DND-41 (cell line): ENCODE data around the gene RALGPS1.
A peak's percentile ranks its signal among the peaks of the same experiment; 100 is the strongest.

Experiments
- ATAC-seq: fragments of 200-7000 bp; cut with Tn5 transposase; 3 replicates; pipeline ENCODE4 v1.9.1; 2021; ENCODE audit warnings: low read depth; ENCODE audit not compliant: insufficient read depth
- DNase-seq: peaks from one replicate; pipeline ENCODE4 v3.0.0-alpha.2; 2020
- H2AFZ ChIP-seq: 2 replicates; pipeline ENCODE4 v1.6.0; 2012; ENCODE audit warnings: low read depth, low read length
- H3K27ac ChIP-seq: 2 replicates; pipeline ENCODE4 v1.5.1; 2012; ENCODE audit warnings: low read length, inconsistent platforms
- H3K27me3 ChIP-seq: fragments of 200-600 bp; sonication (generic); 2 replicates; pipeline ENCODE4 v1.6.0; 2012; ENCODE audit warnings: low read length, mild to moderate bottlenecking, inconsistent platforms; ENCODE audit not compliant: insufficient read depth, poor library complexity
- H3K36me3 ChIP-seq: 2 replicates; pipeline ENCODE4 v1.5.1; 2012; ENCODE audit warnings: low read length, inconsistent platforms; ENCODE audit not compliant: insufficient read depth
- H3K4me1 ChIP-seq: 2 replicates; pipeline ENCODE4 v1.5.1; 2012; ENCODE audit warnings: mild to moderate bottlenecking, low read length; ENCODE audit not compliant: insufficient read depth
- H3K4me2 ChIP-seq: 2 replicates; pipeline ENCODE4 v1.6.0; 2012; ENCODE audit warnings: mild to moderate bottlenecking, moderate library complexity, low read length, inconsistent platforms; ENCODE audit not compliant: insufficient read depth
- H3K4me3 ChIP-seq, 2 experiments: fragments of 200-600 bp in 1 of 2; shearing (Covaris generic) in 1 of 2; 2 replicates each; pipeline ENCODE4 v1.5.1; 2012 to 2016; ENCODE audit warnings: inconsistent platforms in 2 of 2, low read length in 2 of 2, mild to moderate bottlenecking in 2 of 2, low read depth in 1 of 2, moderate library complexity in 1 of 2
- H3K79me2 ChIP-seq: 2 replicates; pipeline ENCODE4 v1.6.0; 2012; ENCODE audit warnings: low read length, inconsistent platforms; ENCODE audit not compliant: insufficient read depth
- H3K9ac ChIP-seq: 2 replicates; pipeline ENCODE4 v1.6.0; 2012; ENCODE audit warnings: low read depth, mild to moderate bottlenecking, inconsistent platforms, low read length, moderate library complexity
- H3K9me3 ChIP-seq: 2 replicates; pipeline ENCODE4 v1.5.1; 2012; ENCODE audit warnings: low read length, moderate library complexity, mild to moderate bottlenecking, inconsistent platforms; ENCODE audit not compliant: insufficient read depth, severe bottlenecking
- H4K20me1 ChIP-seq: 2 replicates; pipeline ENCODE4 v1.6.0; 2012; ENCODE audit warnings: low read length; ENCODE audit not compliant: insufficient read depth
- EZH2 ChIP-seq: IDR thresholded peaks from 3 replicates; pipeline ENCODE4 v1.6.1; 2012; ENCODE audit warnings: borderline replicate concordance, low read depth, mild to moderate bottlenecking, moderate library complexity, low read length, inconsistent platforms; ENCODE audit not compliant: severe bottlenecking
- TF ChIP-seq, protein P1 (sequence below): IDR thresholded peaks from 2 replicates; pipeline ENCODE4 v1.5.1; 2012; ENCODE audit warnings: borderline replicate concordance, low read length, moderate library complexity, mild to moderate bottlenecking; ENCODE audit not compliant: poor library complexity, severe bottlenecking; ENCODE audit errors: extremely low read depth

Gene RALGPS1

DNA sequence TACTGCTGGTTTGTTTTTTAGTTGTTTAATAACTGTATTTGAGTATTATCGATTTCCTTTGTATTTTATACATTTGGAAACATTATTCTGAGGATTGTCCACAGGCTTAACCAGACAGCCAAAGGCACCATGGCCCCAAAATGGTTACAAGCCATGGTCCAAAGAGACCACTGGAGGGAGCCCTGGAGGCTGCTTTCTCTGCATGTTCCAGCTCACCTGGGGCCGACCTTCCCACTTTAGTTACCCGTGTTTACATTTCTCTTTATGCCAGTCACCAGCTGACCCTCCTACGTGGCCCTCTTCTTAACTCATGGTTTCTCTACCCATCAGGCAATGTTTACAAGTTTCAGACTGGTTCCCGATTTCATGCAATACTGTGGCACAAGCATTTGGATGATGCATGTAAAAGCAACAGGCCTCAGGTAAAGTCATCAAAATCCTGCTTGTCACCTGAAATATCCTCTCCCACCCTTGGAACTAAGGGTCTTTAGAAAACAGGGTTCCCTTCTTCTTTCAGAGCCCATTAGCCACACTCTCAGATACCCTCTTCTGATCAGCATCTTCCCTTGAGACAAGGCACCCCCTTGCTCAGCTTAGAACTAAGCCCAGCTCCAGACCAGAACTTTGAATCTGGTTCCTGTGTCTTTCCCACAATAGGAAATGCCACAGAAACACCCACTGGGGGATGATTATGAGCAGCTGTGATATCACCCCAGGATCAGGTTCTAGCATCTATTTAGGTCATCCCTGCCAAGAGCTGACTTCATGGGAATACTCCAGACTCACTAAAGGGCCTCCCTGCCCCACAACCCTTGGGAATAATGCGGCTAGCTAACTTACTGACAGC lies 300.1 kb downstream of the RALGPS1 start:
- H3K79me2 ChIP-seq: no peaks in the 10 kb centered on the region
- H3K4me3 ChIP-seq: no peak overlapping the region
- H4K20me1 ChIP-seq: peaks cover 26% of the 10 kb centered on the region
- H3K9ac ChIP-seq: no peak overlapping the region
- no peak overlapping the region for H2AFZ ChIP-seq
- H3K27ac ChIP-seq: no peak overlapping the region
- H3K9me3 ChIP-seq: no peaks in the 10 kb centered on the region
- no peak overlapping the region for H3K4me2 ChIP-seq
- peaks cover 39% of the 10 kb centered on the region for H3K27me3 ChIP-seq
- ATAC-seq (peak; percentile 62; the same call in 1 of the 3 replicates), DNase-seq (peak; percentile 42)
- H3K4me1 ChIP-seq: no peaks in the 10 kb centered on the region
- TF ChIP-seq, protein P1, sequence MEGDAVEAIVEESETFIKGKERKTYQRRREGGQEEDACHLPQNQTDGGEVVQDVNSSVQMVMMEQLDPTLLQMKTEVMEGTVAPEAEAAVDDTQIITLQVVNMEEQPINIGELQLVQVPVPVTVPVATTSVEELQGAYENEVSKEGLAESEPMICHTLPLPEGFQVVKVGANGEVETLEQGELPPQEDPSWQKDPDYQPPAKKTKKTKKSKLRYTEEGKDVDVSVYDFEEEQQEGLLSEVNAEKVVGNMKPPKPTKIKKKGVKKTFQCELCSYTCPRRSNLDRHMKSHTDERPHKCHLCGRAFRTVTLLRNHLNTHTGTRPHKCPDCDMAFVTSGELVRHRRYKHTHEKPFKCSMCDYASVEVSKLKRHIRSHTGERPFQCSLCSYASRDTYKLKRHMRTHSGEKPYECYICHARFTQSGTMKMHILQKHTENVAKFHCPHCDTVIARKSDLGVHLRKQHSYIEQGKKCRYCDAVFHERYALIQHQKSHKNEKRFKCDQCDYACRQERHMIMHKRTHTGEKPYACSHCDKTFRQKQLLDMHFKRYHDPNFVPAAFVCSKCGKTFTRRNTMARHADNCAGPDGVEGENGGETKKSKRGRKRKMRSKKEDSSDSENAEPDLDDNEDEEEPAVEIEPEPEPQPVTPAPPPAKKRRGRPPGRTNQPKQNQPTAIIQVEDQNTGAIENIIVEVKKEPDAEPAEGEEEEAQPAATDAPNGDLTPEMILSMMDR: peak; percentile 68
- no peak for TF ChIP-seq EZH2
- H3K36me3 ChIP-seq: no peaks in the 10 kb centered on the region

GRCh38 chr9:127215268-127216209 lies 301.0 kb downstream of the RALGPS1 start:
- H3K9me3 ChIP-seq: no peaks in the 10 kb centered on the region
- TF ChIP-seq, protein P1: no peak
- TF ChIP-seq EZH2: no peak
- H3K27ac ChIP-seq: no peak overlapping the region

DNA sequence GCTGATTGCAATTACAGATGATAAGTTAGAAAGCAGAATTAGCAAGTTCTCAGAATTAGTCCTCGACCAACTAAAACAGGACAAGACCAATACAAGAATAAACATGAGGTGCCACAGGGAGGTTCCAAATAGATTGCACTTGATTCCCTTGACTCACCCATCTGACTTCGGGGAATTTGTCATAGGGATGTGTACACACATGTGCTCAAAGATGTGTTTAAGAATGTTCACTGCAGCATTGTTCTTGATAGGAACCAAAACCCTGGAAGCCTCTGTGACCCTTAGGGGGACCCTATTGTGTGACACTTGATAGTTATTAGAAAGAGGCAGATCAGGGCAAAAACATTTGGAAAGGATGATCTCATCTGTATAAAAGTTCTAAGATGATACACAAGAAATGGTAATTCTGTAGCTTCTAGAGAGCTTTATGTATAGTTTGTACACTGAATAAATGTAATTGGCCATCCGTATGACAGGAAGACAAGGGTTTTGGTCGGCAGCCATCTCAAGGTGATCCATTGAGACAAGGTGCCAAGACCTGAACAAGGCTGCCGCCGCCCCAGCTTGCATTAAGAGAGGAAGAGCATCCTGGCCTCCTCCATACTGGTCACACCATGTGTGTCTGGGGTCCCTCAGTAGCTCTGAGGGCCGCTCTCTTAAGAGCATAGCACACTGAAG lies 301.8 kb downstream of the RALGPS1 start:
- Histone ChIP-seq H2AFZ (no peak overlapping the region), H3K9ac (no peak overlapping the region), H3K27me3 (peaks cover 40% of the 10 kb centered on the region), H3K79me2 (no peaks in the 10 kb centered on the region), H3K27ac (no peak overlapping the region), H3K4me2 (no peak overlapping the region), H3K9me3 (no peaks in the 10 kb centered on the region), H3K36me3 (no peaks in the 10 kb centered on the region), H4K20me1 (peaks cover 23% of the 10 kb centered on the region), H3K4me1 (no peaks in the 10 kb centered on the region), H3K4me3 (no peak overlapping the region)
- TF ChIP-seq, protein P1: no peak
- no peak for TF ChIP-seq EZH2
- ATAC-seq (no peak), DNase-seq (no peak)

More at GRCh38 chr9:127215268-127216209, 301.0 kb downstream of the RALGPS1 start:
- Histone ChIP-seq H2AFZ (no peak overlapping the region), H3K27me3 (peaks cover 42% of the 10 kb centered on the region), H3K79me2 (no peaks in the 10 kb centered on the region), H3K4me3 (no peak overlapping the region), H3K4me2 (no peak overlapping the region), H3K9ac (no peak overlapping the region), H3K36me3 (no peaks in the 10 kb centered on the region), H3K4me1 (no peaks in the 10 kb centered on the region), H4K20me1 (peaks cover 23% of the 10 kb centered on the region)
- ATAC-seq (no peak), DNase-seq (no peak)
